Chondrocyte (in vitro differentiated cells): Measurements from ENCODE around the gene COX14. TPM values are rescaled to one million over a fixed set of nuclear protein-coding genes. Genes with fewer than 3 reads are reported as not detected.

Source experiments
- DNase-seq: peaks from one replicate; pipeline ENCODE4 v3.0.0; 2021; ENCODE audit warnings: mixed read lengths, low spot score
- H3K27ac Mint-ChIP-seq: one replicate; pipeline ENCODE4 v1.8.0; 2021; ENCODE audit warnings: mild to moderate bottlenecking, moderate library complexity, mixed read lengths; ENCODE audit not compliant: unreplicated experiment
- H3K27me3 Mint-ChIP-seq: 2 replicates; pipeline ENCODE4 v1.8.0; 2021; ENCODE audit warnings: low read depth, mixed read lengths
- H3K36me3 Mint-ChIP-seq: 2 replicates; pipeline ENCODE4 v1.8.0; 2021; ENCODE audit warnings: low read depth, mixed read lengths
- H3K4me1 Mint-ChIP-seq: 2 replicates; pipeline ENCODE4 v1.8.0; 2021; ENCODE audit warnings: low read depth, mild to moderate bottlenecking, mixed read lengths
- H3K4me3 Mint-ChIP-seq: one replicate; pipeline ENCODE4 v1.8.0; 2021; ENCODE audit warnings: mild to moderate bottlenecking, moderate library complexity, mixed read lengths; ENCODE audit not compliant: unreplicated experiment
- H3K9me3 Mint-ChIP-seq: 2 replicates; pipeline ENCODE4 v1.8.0; 2021; ENCODE audit warnings: low read depth, mixed read lengths
- CTCF ChIP-seq: fragments of 200-600 bp; sonication (generic); IDR thresholded peaks from 2 replicates; pipeline ENCODE4 v1.5.0; 2021; ENCODE audit warnings: antibody characterized with exemption, mild to moderate bottlenecking, moderate library complexity
- total RNA-seq: library from RNA; stranded (reverse); gene quantifications from 3 replicates; pipeline ENCODE4 v1.2.1, GENCODE V29; 2021

COX14 gene
- total RNA-seq, 1 donor from 2014 or later = 44.7 TPM

GRCh38 chr12:50119387-50119786 is 7.4 kb downstream of the COX14 start:
- Mint-ChIP-seq H3K27me3 (no peaks in the 10 kb centered on the region), H3K27ac (no peak overlapping the region), H3K4me1 (peaks cover 11% of the 10 kb centered on the region), H3K4me3 (no peak overlapping the region), H3K9me3 (no peaks in the 10 kb centered on the region), H3K36me3 (peaks cover 15% of the 10 kb centered on the region)
- peak; percentile 24 for DNase-seq
- TF ChIP-seq CTCF = no peak

GRCh38 chr12:50120521-50120920 is 8.5 kb downstream of the COX14 start:
- Mint-ChIP-seq H3K4me3 (no peak overlapping the region), H3K27me3 (no peaks in the 10 kb centered on the region), H3K9me3 (no peaks in the 10 kb centered on the region), H3K36me3 (peaks cover 13% of the 10 kb centered on the region), H3K4me1 (peaks cover 14% of the 10 kb centered on the region), H3K27ac (no peak overlapping the region)
- peak; percentile 30 for DNase-seq
- no peak for TF ChIP-seq CTCF

- H3K4me1 Mint-ChIP-seq = peaks cover 14% of the 10 kb centered on the region
- TF ChIP-seq CTCF = no peak
- no peak for DNase-seq
- H3K9me3 Mint-ChIP-seq = no peaks in the 10 kb centered on the region
- peaks cover 10% of the 10 kb centered on the region for H3K36me3 Mint-ChIP-seq
- no peaks in the 10 kb centered on the region for H3K27me3 Mint-ChIP-seq
- no peak overlapping the region for H3K27ac Mint-ChIP-seq
- no peak overlapping the region for H3K4me3 Mint-ChIP-seq
Observed at GRCh38 chr12:50120953-50121352, 8.9 kb downstream of the COX14 start.

GRCh38 chr12:50121641-50122040 is 9.6 kb downstream of the COX14 start:
- H3K27ac Mint-ChIP-seq = no peak overlapping the region
- H3K4me1 Mint-ChIP-seq = peaks cover 15% of the 10 kb centered on the region
- H3K27me3 Mint-ChIP-seq = no peaks in the 10 kb centered on the region
- H3K4me3 Mint-ChIP-seq = no peak overlapping the region
- peaks cover 10% of the 10 kb centered on the region for H3K36me3 Mint-ChIP-seq
- no peak for TF ChIP-seq CTCF
- DNase-seq = no peak
- no peaks in the 10 kb centered on the region for H3K9me3 Mint-ChIP-seq

GRCh38 chr12:50123203-50123602 is 11.2 kb downstream of the COX14 start:
- Mint-ChIP-seq H3K4me1 (peaks cover 11% of the 10 kb centered on the region), H3K27ac (no peak overlapping the region), H3K4me3 (no peak overlapping the region), H3K27me3 (no peaks in the 10 kb centered on the region), H3K9me3 (no peaks in the 10 kb centered on the region), H3K36me3 (peaks cover 14% of the 10 kb centered on the region)
- DNase-seq = no peak
- no peak for TF ChIP-seq CTCF
